Ureter (tissue), 1 donor: ENCODE results near the gene DNAH7. TPM values are rescaled to one million over a fixed set of nuclear protein-coding genes. Genes with fewer than 3 reads are reported as not detected.

Experiments used
- DNase-seq: peaks from one replicate; pipeline ENCODE4 v3.0.0-alpha.2; 2020; ENCODE audit warnings: low spot score
- total RNA-seq: library from RNA; stranded (reverse); gene quantifications from one replicate; pipeline ENCODE4 v1.2.4, GENCODE V29; 2023
- donor health status: DM: yes; HTN: yes; CAD: no.

DNAH7 gene
- total RNA-seq, 1 donor from 2014 or later = 5.5 TPM

- DNase-seq = no peak
These were observed 9.2 kb upstream of the DNAH7 start for GRCh38 chr2:196077821-196078220.

GRCh38 chr2:196076778-196077568 lies 8.3 kb upstream of the DNAH7 start:
- no peak for DNase-seq

- no peak for DNase-seq
These were observed 6.6 kb upstream of the DNAH7 start for GRCh38 chr2:196075196-196075595.

- no peak for DNase-seq
These were observed 6.0 kb upstream of the DNAH7 start for GRCh38 chr2:196074631-196075030.

- no peak for DNase-seq
These were observed 4.9 kb upstream of the DNAH7 start for GRCh38 chr2:196073521-196073920.

- no peak for DNase-seq
These were observed 1.6 kb downstream of the DNAH7 start for GRCh38 chr2:196067088-196067382.

GRCh38 chr2:196066291-196067087 lies 2.1 kb downstream of the DNAH7 start:
- DNase-seq = no peak

GRCh38 chr2:196063773-196064172 lies 4.9 kb downstream of the DNAH7 start:
- DNase-seq = no peak

- no peak for DNase-seq
These were observed 9.1 kb downstream of the DNAH7 start for GRCh38 chr2:196059491-196059960.

GRCh38 chr2:196054631-196055030 lies 14.0 kb downstream of the DNAH7 start:
- DNase-seq = no peak

GRCh38 chr2:196046123-196046917 lies 22.3 kb downstream of the DNAH7 start:
- DNase-seq = no peak

- no peak for DNase-seq
These were observed 26.9 kb downstream of the DNAH7 start for GRCh38 chr2:196041786-196042185.

- DNase-seq = no peak
These were observed 28.4 kb downstream of the DNAH7 start for GRCh38 chr2:196040218-196040617.

- DNase-seq = no peak
These were observed 32.2 kb downstream of the DNAH7 start for GRCh38 chr2:196036442-196036841.

- DNase-seq = no peak
These were observed 50.6 kb downstream of the DNAH7 start for GRCh38 chr2:196018037-196018436.

GRCh38 chr2:196012314-196012713 lies 56.3 kb downstream of the DNAH7 start:
- DNase-seq = no peak

GRCh38 chr2:196000551-196000950 lies 68.1 kb downstream of the DNAH7 start:
- DNase-seq = no peak

GRCh38 chr2:195998070-195998469 lies 70.6 kb downstream of the DNAH7 start:
- DNase-seq = no peak

GRCh38 chr2:195995499-195995898 lies 73.1 kb downstream of the DNAH7 start:
- DNase-seq = no peak

- no peak for DNase-seq
These were observed 75.0 kb downstream of the DNAH7 start for GRCh38 chr2:195993623-195994022.

- no peak for DNase-seq
These were observed 82.9 kb downstream of the DNAH7 start for GRCh38 chr2:195985741-195986140.
